ENCODE results near the gene KIAA0825.
"Not testable (repeated sequence)": the region's sequence is repeated elsewhere in the genome, so short reads cannot be mapped to it uniquely, and the experiment has no call there.

KIAA0825 gene

GRCh38 chr5:94577466-94578245 lies 40.7 kb downstream of the KIAA0825 start:
- DNase-seq: no peak

GRCh38 chr5:94575196-94575595 lies 43.2 kb downstream of the KIAA0825 start:
- no peak for DNase-seq

GRCh38 chr5:94573349-94573748 lies 45.1 kb downstream of the KIAA0825 start:
- not testable (repeated sequence) for DNase-seq

- DNase-seq: no peak
Measured at GRCh38 chr5:94571415-94571814, 47.0 kb downstream of the KIAA0825 start.

GRCh38 chr5:94564812-94565211 lies 53.6 kb downstream of the KIAA0825 start:
- no peak for DNase-seq

GRCh38 chr5:94562327-94562971 lies 56.0 kb downstream of the KIAA0825 start:
- DNase-seq: no peak

- no peak for DNase-seq
Measured at GRCh38 chr5:94558028-94558427, 60.4 kb downstream of the KIAA0825 start.

GRCh38 chr5:94551858-94552257 lies 66.5 kb downstream of the KIAA0825 start:
- DNase-seq: no peak

GRCh38 chr5:94545870-94546625 lies 72.4 kb downstream of the KIAA0825 start:
- no peak for DNase-seq

- no peak for DNase-seq
Measured at GRCh38 chr5:94544875-94545547, 73.4 kb downstream of the KIAA0825 start.

GRCh38 chr5:94544031-94544650 lies 74.3 kb downstream of the KIAA0825 start:
- DNase-seq: no peak

GRCh38 chr5:94540856-94541494 lies 77.4 kb downstream of the KIAA0825 start:
- DNase-seq: no peak

- DNase-seq: no peak
Measured at GRCh38 chr5:94538260-94538659, 80.1 kb downstream of the KIAA0825 start.

- no peak for DNase-seq
Measured at GRCh38 chr5:94526706-94527105, 91.7 kb downstream of the KIAA0825 start.

- no peak for DNase-seq
Measured at GRCh38 chr5:94524841-94525697, 93.3 kb downstream of the KIAA0825 start.

- no peak for DNase-seq
Measured at GRCh38 chr5:94523018-94523417, 95.4 kb downstream of the KIAA0825 start.

- no peak for DNase-seq
Measured at GRCh38 chr5:94522117-94522516, 96.3 kb downstream of the KIAA0825 start.

GRCh38 chr5:94517490-94518488 lies 100.6 kb downstream of the KIAA0825 start:
- DNase-seq: no peak

GRCh38 chr5:94516148-94516547 lies 102.3 kb downstream of the KIAA0825 start:
- DNase-seq: no peak
